Stimulated activated CD4-positive, alpha-beta T cell treated with anti-CD3 and anti-CD28 coated beads, Interleukin-2, amount 100 ng/mL, for 48 hours (primary cell): ENCODE data around the gene PRKCE.

ENCODE experiments used
- DNase-seq, 2 donors: peaks; one replicate each; pipeline ENCODE4 v3.0.0-alpha.2; 2020

Gene PRKCE

GRCh38 chr2:46163804-46164528, 512.5 kb downstream of the PRKCE start:
- no peak for DNase-seq

DNA sequence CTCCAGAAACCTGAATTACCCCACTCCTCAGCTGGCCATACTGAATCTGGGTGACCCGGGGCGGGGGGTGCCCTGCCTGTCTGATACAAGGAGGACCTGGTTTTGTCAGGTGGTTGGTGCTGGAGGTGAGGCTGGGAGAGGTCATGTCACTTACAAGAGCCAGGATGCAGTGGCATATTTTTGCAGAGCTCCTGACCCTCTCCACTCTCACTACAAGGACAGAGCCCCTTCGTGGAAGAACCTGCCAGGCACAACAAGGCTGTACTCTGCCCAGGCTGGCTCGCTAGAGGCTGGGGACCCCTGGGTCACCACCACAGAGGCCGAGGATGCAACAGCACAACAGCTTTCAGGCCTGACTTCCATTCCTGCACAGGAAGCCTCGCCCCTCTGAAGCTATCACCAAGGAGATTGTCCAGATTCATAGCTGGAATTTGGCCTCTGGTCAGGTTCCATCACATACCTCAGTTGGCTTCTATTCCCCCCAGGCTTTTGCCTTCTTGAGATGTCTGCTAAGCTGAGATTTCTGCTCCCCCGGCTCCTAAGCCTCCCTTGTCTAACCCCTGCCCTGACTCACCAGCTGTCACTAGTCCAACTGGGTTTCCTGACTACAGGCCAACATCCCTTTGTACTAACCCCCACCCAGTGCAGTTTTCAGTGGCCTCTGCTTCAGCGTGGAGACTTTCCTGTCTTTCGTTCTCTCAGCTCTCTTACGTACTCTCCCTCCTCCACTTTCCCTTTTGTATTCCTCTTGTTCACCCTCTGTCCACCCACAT, 513.2 kb downstream of the PRKCE start:
- no peak for DNase-seq

GRCh38 chr2:46165916-46166315, 514.4 kb downstream of the PRKCE start:
- no peak for DNase-seq

GRCh38 chr2:46167406-46167805, 515.9 kb downstream of the PRKCE start:
- DNase-seq = no peak

DNA sequence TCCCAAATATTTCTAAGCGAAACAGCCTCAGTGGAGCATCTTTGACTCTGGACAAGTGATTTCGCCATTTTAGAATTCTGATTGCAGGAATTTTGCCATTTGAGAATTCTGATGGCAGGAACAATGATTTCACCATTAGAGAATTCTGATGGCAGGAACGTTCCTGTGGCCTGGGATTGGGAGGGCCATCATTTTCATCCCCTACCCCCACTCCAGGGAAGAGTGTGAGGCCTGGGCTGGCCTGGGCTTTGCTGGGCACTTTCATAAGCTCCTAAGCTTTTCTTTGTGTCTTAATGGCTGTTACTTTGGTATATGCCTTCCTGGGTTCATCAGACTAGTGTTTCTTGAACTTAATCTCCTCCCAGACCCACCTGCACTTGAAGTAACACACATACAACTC, 516.4 kb downstream of the PRKCE start:
- no peak for DNase-seq

DNA sequence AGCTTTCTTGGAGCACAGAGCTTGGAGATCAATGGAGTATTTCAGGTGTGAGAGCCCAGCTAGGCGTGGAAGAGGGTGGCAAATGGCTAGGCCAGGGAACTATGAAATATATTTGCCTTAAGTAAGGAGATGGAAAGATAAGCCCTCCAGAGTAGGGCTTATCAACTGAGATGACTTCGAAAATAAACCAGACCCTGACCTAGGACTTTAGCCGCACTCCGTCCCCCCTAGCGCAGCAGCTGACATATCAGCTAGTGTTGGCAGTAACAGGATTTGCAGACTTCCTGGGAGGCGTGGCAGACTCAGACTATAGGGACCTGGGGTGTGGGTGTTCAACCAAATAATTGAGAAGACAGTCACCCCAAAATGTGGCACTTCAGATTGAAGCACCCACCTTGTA, 518.0 kb downstream of the PRKCE start:
- DNase-seq = no peak

GRCh38 chr2:46170026-46170425, 518.6 kb downstream of the PRKCE start:
- no peak for DNase-seq

DNA sequence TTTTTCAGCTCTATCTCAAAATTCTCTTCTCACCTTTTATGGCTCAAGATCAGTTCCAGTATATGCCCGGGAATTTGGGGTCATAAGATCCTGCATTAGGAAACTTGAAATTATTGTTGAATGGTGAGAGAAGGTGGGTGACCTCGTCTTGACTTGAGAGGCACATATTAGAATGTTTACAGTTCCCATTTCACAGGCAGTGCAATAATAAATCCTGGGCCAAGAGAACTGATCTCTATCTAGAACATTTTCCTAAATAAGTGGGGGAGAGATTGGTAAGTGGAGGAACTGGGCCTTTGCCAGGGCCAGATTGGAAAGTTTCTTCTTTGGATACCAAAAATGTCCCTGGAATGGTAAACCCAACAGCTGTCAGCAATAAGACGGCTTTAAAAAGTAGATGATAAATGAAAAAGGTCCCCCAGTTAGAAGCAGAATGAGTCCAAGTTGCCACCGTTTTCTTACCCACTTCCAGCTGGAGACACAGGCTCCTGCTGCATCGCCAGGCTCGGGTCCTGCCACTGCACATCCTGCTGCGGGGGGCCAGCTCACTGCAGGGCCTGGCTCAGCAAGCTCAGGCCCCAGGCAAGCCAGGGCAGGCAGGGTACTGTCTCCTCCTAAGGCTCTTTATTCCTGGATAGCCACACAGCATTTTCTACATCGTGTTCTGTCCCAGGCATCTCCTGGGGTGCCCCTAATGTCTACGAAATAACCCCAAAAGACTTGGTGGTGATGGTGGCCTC, 519.3 kb downstream of the PRKCE start:
- DNase-seq = no peak

DNA sequence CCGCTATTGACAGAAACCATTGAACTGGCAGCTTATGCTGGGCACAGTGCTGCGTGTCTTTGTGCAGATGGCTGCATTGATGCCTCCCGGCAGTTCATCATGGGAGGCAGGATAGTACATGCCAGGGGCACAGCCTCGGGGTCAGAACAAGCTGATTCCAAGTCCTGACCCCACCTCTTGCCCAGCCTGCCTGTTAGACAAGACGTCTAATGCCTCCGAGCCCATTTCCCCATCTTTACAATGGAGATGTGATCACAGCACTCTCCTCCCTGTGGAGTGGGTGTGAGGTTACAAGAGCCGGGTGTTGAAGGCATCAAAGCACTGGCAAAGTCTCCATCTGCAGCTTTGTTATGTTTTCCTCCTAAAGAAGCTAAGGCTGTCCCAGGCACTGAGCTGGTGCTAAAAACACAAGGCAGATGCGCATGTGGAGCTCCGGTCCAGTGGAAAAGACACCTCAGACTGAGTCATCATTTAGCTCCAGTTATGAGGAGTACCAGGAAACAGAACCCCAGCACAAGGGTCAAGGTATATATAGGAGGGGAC, 520.0 kb downstream of the PRKCE start:
- no peak for DNase-seq

- no peak for DNase-seq
Measured at GRCh38 chr2:46171996-46172546, 520.6 kb downstream of the PRKCE start.

- no peak for DNase-seq
Measured at GRCh38 chr2:46173030-46173429, 521.6 kb downstream of the PRKCE start.

- no peak for DNase-seq
Measured at GRCh38 chr2:46173636-46174250, 522.3 kb downstream of the PRKCE start.

DNA sequence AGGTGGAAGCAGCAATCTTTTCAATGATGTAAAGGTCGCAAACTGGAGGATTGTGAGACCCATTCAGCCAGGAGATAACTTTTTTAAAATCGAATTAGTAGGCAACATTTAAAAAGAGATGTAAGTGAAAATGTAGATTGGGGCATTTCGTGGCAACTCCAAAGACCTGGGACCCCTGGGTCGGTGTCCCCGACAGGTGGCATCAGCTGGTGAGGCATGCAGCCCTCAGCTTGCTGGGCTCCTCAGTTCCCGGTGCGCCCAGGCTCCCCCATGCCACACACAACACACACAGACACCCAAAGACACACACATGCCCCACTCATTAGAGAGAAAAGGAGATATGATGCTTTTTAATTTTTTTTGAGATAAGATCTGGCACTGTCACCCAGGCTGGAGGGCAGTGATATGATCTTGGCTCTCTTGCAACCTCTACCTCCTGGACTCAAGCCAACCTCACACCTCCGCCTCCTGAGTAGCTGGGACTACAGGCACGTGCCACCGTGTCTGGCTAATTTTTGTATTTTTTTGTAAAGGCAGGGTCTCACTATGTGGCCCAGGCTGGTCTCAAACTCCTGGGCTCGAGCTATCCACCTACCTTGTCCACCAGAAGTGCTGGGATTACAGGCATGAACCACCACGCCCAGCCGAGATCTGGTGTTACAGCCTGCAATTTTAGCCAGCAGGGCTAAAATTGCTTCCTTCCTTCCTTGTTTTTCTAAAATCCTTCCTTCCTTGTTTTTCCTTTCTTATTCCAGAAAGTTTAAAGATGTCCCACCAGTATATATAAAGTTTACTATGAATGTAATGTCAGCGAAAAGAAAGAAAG, 523.1 kb downstream of the PRKCE start:
- no peak for DNase-seq

DNA sequence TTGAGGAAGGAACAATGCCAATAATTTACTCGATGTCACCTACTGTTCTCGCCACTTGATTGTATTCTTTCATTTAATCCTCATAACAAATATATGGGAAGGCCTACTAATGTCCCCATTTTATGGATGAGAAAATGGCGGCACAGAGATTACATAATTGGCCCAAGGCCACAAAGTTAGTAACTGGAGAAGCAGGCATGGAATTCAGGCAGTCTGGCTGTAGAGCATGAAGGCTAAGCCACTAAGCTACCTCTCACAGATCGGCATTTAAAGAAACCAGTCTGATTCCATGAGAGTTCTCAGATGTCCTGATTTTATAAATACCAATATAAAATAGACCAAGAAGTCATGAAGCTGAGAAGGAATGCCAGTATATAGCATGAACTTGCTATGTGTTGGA, 523.9 kb downstream of the PRKCE start:
- no peak for DNase-seq

- DNase-seq = no peak
Measured at GRCh38 chr2:46177461-46178089, 526.1 kb downstream of the PRKCE start.

GRCh38 chr2:46179037-46179621, 527.7 kb downstream of the PRKCE start:
- peak; percentile 23 to 40 for DNase-seq

GRCh38 chr2:46180189-46180588, 528.7 kb downstream of the PRKCE start:
- DNase-seq = no peak

- DNase-seq = no peak
Measured at GRCh38 chr2:46181306-46181705, 529.8 kb downstream of the PRKCE start.

DNA sequence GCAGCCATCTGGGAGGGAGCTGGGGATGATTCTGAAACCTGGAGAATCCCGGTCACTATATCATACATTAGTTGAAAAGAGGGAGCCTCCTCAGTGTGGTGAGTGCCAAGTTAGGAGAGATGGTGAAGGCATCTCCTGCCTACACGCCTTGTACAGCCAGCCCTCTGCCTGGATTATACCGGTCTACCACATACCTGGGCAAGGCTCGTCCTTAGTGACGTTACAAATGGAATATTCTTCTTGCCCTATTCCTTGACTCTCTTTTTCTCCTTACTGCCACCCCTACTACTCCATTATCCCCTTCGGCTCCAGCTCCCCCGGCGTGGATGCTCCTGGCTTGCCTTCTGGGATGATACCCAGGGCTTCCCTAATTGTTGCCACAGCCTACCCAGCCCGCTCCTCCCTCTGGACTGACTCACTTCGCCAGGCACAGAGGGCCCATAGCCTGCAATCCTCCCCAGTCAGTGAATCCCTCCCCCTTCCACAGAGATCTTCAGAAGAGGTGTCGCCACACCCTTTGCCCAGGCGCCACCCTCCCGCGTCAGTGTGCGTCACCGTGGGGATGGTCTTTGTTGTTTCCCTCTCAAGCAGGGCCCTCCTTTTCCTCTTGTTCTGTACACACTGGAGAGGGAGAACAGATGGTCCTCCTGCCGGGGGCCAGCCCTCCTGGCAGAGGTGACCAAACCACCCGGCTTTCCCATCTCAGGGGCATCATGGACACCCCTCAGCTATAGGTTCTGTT, 530.5 kb downstream of the PRKCE start:
- no peak for DNase-seq

DNA sequence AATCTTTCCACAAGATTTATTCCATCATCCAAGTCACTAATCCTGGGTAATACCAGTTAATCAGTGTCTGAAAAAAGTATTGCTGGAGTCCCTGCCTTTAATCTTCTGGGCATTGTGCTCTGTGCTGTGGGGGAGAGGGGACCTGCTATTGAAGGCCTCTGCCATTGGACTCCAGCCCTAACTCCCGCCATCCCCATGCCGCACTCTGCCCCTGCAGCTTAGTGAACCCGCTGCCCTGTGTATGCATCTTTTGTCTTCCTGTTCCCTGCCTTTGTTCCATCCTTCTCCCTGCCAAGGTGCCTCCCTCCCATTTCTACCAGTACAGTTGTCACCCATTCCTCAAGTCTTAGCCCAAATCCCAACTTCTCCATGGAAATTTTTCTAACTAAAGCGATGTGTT, 532.0 kb downstream of the PRKCE start:
- no peak for DNase-seq
